ENCODE data around the gene DPP4.

Gene DPP4

DNA sequence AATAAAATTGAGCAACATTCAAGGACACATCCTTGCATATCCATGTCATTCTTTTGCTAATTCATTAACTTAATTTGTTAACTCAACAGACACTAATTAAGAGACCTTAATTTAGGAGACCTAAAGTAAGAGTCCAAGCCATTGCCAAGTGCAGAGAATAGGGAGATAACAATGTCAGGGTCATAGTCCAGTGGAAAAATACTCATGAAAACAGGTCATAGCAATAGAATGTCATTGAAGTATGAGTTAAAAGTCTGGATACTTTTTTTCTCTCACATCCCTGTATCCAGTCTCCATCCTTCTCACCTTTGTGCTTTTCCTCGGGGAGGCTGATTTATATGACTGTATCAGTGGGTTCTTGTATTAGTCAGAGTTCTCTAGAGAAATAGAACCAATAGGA is 26.6 kb upstream of the DPP4 start:
- Histone ChIP-seq H2AFZ (ENCODE audit: low read length) (no peak overlapping the region), H3K9me3 (replicated peaks; ENCODE audit: insufficient read depth, low read length) (no peaks in the 10 kb centered on the region), H3K9me2 (replicated peaks; ENCODE audit: insufficient read depth, low read length) (no peaks in the 10 kb centered on the region), H4K20me1 (ENCODE audit: insufficient read depth, low read length) (no peaks in the 10 kb centered on the region), H3K36me3 (replicated peaks; ENCODE audit: insufficient read depth, low read length) (no peaks in the 10 kb centered on the region), H3K4me3 (ENCODE audit: low read length) (no peak overlapping the region), H3K27me3 (replicated peaks; ENCODE audit: insufficient read depth, low read length) (no peaks in the 10 kb centered on the region), H3F3A (ENCODE audit: insufficient read depth, low read length) (no peaks in the 10 kb centered on the region), H3K4me2 (ENCODE audit: low read depth, low read length) (no peak overlapping the region), H3K9ac (ENCODE audit: low read length) (no peak overlapping the region), H3K4me1 (ENCODE audit: low read length) (no peaks in the 10 kb centered on the region), H3K27ac (ENCODE audit: low read length) (no peak overlapping the region), H3K79me2 (ENCODE audit: low read length) (no peaks in the 10 kb centered on the region)
- no peak for DNase-seq
- TF ChIP-seq EZH2phosphoT487 (IDR thresholded peaks at IDR 0.05; ENCODE audit: low read length): no peak
- no peak for TF ChIP-seq EZH2 (optimal IDR thresholded peaks at IDR 0.05; ENCODE audit: low read depth, low read length)
- TF ChIP-seq, protein P1, sequence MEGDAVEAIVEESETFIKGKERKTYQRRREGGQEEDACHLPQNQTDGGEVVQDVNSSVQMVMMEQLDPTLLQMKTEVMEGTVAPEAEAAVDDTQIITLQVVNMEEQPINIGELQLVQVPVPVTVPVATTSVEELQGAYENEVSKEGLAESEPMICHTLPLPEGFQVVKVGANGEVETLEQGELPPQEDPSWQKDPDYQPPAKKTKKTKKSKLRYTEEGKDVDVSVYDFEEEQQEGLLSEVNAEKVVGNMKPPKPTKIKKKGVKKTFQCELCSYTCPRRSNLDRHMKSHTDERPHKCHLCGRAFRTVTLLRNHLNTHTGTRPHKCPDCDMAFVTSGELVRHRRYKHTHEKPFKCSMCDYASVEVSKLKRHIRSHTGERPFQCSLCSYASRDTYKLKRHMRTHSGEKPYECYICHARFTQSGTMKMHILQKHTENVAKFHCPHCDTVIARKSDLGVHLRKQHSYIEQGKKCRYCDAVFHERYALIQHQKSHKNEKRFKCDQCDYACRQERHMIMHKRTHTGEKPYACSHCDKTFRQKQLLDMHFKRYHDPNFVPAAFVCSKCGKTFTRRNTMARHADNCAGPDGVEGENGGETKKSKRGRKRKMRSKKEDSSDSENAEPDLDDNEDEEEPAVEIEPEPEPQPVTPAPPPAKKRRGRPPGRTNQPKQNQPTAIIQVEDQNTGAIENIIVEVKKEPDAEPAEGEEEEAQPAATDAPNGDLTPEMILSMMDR (IDR thresholded peaks at IDR 0.05; ENCODE audit: low read length): no peak

- H3K4me3 ChIP-seq (ENCODE audit: low read length): no peak overlapping the region
- H3K79me2 ChIP-seq (ENCODE audit: low read length): no peaks in the 10 kb centered on the region
- H3K4me1 ChIP-seq (ENCODE audit: low read length): no peaks in the 10 kb centered on the region
- no peak overlapping the region for H3K27ac ChIP-seq (ENCODE audit: low read length)
- no peak for DNase-seq
- no peak overlapping the region for H3K9ac ChIP-seq (ENCODE audit: low read length)
- no peaks in the 10 kb centered on the region for H3F3A ChIP-seq (ENCODE audit: insufficient read depth, low read length)
- H3K9me2 ChIP-seq (replicated peaks; ENCODE audit: insufficient read depth, low read length): no peaks in the 10 kb centered on the region
- no peak for TF ChIP-seq EZH2 (optimal IDR thresholded peaks at IDR 0.05; ENCODE audit: low read depth, low read length)
- TF ChIP-seq, protein P1 (IDR thresholded peaks at IDR 0.05; ENCODE audit: low read length): no peak
- no peak for TF ChIP-seq EZH2phosphoT487 (IDR thresholded peaks at IDR 0.05; ENCODE audit: low read length)
- no peak overlapping the region for H2AFZ ChIP-seq (ENCODE audit: low read length)
- H3K9me3 ChIP-seq (replicated peaks; ENCODE audit: insufficient read depth, low read length): no peaks in the 10 kb centered on the region
- H3K4me2 ChIP-seq (ENCODE audit: low read depth, low read length): no peak overlapping the region
- H3K27me3 ChIP-seq (replicated peaks; ENCODE audit: insufficient read depth, low read length): no peaks in the 10 kb centered on the region
- H3K36me3 ChIP-seq (replicated peaks; ENCODE audit: insufficient read depth, low read length): no peaks in the 10 kb centered on the region
- H4K20me1 ChIP-seq (ENCODE audit: insufficient read depth, low read length): no peaks in the 10 kb centered on the region
These were observed 25.8 kb upstream of the DPP4 start for GRCh38 chr2:162099836-162100235.

GRCh38 chr2:162092658-162093556 is 18.9 kb upstream of the DPP4 start:
- Histone ChIP-seq H3K4me2 (ENCODE audit: low read depth, low read length) (no peak overlapping the region), H3F3A (ENCODE audit: insufficient read depth, low read length) (no peaks in the 10 kb centered on the region), H2AFZ (ENCODE audit: low read length) (no peak overlapping the region), H4K20me1 (ENCODE audit: insufficient read depth, low read length) (no peaks in the 10 kb centered on the region), H3K4me3 (ENCODE audit: low read length) (no peak overlapping the region), H3K27me3 (replicated peaks; ENCODE audit: insufficient read depth, low read length) (no peaks in the 10 kb centered on the region), H3K27ac (ENCODE audit: low read length) (no peak overlapping the region), H3K9ac (ENCODE audit: low read length) (no peak overlapping the region), H3K9me2 (replicated peaks; ENCODE audit: insufficient read depth, low read length) (no peaks in the 10 kb centered on the region), H3K36me3 (replicated peaks; ENCODE audit: insufficient read depth, low read length) (no peaks in the 10 kb centered on the region), H3K4me1 (ENCODE audit: low read length) (no peaks in the 10 kb centered on the region), H3K9me3 (replicated peaks; ENCODE audit: insufficient read depth, low read length) (no peaks in the 10 kb centered on the region), H3K79me2 (ENCODE audit: low read length) (no peaks in the 10 kb centered on the region)
- no peak for DNase-seq
- TF ChIP-seq, protein P1 (IDR thresholded peaks at IDR 0.05; ENCODE audit: low read length): no peak
- TF ChIP-seq EZH2 (optimal IDR thresholded peaks at IDR 0.05; ENCODE audit: low read depth, low read length) (no peak), EZH2phosphoT487 (IDR thresholded peaks at IDR 0.05; ENCODE audit: low read length) (no peak)

Data from MM.1S (cell line).